HG03520 (cell line): ENCODE measurements around the gene PARD6G.

Experiments used
- ATAC-seq: cut with Tn5 transposase; IDR thresholded peaks from one replicate; pipeline ENCODE4 v1.9.1; 2021; ENCODE audit warnings: mild to moderate bottlenecking, moderate library complexity; ENCODE audit not compliant: unreplicated experiment

The PARD6G gene

DNA sequence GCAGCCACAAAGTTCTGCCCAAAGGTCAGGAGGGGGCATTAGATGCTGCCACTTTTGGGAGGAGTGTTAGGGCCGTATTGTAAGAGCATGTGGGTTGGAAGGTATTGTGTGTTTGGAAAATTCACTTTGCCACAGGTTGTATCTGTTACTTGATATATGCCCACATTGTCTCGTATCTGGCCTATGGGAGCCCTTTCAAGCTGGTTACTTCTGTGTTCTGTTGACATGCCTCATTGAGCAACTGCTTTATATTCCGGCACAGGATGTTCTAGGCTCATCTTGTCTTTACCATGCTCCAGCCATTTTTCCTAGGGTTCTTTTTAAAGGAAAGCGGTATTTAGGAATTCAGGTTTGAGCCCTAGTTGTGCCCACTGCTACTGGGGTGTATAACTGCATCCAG, 132.3 kb downstream of the PARD6G start:
- no peak for ATAC-seq

DNA sequence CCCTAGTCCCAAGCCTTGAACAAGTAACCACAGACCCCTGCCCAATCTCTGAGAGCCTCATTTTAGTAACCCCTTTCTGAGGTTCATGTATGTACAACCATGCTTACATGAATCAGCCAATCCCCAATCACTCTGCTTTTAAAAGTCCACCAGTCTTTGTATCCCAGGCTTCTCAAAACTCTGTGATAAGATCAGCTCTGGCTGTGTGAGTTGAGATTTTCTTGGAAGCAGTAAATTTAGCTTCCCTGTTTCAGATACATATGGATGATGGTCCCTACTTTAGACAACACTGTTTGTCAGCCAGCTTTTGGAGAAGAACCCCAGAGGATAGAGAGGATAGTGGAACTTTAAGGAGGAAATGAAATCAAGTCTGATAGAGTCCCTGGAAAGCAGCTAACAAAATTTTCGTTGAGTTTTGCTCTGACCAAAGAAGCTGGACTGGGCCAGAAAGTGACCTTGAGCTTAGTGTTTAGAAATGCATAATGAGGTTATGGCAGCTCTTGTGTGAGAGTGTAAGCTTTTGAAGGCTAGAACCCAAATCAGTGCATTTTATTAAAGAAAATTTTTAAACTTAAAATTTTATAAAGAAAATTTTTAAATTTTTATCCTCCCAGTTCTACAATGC, 134.6 kb downstream of the PARD6G start:
- ATAC-seq = no peak

DNA sequence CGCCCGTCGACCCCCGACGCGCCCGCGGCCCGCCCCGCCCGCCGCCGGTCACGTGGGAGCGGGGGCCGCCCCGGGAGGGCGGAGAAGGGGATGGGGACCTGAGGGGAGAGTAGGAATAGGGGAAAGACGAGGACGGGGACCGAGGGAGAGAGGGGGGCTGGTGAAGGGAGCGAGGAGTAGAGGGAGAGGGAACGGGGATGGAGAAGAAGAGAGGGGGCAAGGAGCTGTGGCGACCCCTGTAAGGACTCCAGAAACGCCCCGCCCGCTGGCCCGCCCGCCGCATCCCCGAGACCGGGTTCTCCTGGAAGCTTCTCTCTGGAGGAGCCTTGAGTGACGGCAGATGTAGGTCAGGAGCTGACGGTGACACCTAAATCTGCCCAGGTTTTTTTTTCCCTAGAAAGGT, 137.6 kb downstream of the PARD6G start:
- no peak for ATAC-seq

DNA sequence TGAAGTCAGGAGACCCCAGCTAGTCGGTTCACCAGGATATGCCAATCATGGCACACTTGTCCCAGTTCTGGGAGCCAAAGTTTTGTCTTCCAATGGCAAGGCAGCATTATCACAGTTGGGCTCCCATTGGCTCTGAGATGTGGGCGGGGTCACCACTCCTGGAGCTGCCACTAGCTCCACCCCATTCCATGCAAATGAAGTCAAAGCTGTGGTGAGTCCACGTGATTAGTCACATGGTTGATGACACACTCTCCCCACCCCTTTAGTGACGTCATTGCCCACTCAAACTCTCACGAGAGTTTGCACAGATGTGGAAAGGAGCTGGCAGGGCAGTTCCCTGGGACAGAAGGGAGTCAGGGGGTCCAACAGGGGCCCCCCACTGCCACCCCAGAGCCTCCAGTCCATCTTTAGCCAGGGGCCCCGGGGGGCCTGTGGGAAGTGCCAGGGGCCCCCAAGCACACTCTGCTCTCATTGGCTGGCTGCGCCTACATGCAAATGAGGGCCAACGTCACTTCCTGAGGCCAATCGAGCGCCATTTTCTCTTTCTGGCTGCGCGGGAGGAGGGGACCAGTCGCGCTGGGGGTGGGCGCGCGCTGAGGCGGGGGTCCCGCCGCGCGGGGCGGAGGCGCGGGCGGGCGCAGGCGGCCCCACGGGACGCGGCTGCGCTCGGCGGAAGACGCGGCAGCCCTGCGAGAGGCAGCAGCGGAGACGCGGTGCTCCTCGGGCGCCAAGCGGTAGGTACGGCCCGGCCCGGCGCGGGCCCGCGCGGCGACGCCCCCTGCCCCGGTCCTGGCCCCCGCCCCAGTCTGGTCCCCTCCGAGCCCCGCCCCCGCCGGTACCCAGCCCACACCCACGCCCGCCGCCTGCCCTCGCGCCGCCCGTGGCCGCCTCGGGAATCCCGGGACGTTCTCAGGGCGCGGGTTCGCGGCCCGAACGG, 138.3 kb downstream of the PARD6G start, which contains the start of gene ADNP2:
ADNP2 (plus strand) TSS at position 524 of the 937 bp plus-strand sequence. CDS start 8,281 bp downstream, outside the sequence.
- peak; percentile 63 for ATAC-seq

DNA sequence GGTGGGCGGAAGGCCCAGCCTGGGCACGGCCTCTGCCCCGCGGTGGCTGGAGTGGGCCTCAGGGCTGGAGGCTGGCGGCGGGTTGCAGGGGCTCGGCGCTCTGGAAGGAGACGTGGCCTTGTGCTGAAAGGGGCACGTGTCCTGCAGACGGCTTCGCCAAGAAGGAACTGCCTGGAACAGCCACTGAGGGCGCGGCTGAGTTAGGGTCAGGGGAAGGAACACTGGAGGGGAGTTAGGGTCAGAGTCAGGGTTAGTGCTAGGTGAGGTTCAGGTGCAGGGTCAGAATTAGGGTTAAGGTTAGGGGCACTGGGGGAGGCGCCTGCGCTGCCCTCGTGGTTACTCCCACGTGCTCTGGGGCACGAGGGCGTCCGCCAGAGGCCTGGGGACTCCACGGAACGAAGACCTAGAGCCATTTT, 139.2 kb downstream of the PARD6G start:
- no peak for ATAC-seq

DNA sequence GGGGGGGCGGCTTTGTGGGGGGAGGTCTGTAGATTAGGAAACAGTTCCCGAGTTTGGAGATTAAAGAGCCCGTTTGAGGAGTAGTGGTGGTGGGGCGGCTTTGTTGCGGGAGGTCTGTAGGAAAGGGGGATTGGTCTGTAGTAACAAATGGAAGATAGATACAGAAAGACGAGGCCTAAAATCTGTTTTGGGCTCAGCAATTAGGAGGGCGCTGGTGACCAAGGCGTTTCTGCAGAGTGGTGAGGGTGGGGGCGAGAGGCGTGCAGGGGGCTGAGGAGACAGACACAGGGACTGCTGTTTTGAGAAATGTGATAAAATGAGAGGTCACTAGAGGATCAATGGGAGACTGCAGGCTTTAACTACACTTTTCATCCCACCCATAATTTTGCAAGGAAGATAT, 139.9 kb downstream of the PARD6G start:
- no peak for ATAC-seq
